B cell (primary cell): ENCODE data around the gene GRB10. TPM values are rescaled to one million over a fixed set of nuclear protein-coding genes. Genes with fewer than 3 reads are reported as not detected.

ENCODE experiments used
- ATAC-seq: fragments of 200-7000 bp; cut with Tn5 transposase; one replicate; pipeline ENCODE4 v1.10.0; 2021; ENCODE audit warnings: low read depth, mild to moderate bottlenecking, moderate number of reproducible peaks, moderate library complexity
- CTCF ChIA-PET: fragments of 350-600 bp; sonication (Branson Sonifier 250); formaldehyde crosslinking; loops from one replicate; lab custom pipeline; 2021; ENCODE audit warnings: antibody characterized with exemption, inconsistent platforms; lab: Charles Lee
- POLR2A ChIA-PET: fragments of 350-600 bp; sonication (Branson Sonifier 250); formaldehyde crosslinking; loops from one replicate; lab custom pipeline; 2021; ENCODE audit warnings: antibody characterized with exemption; lab: Charles Lee
- DNase-seq: peaks from one replicate; pipeline ENCODE4 v3.0.0; 2013
- H2AFZ ChIP-seq: 2 replicates; pipeline ENCODE4 v1.6.1; 2012; ENCODE audit warnings: mild to moderate bottlenecking, low read depth, low read length; ENCODE audit not compliant: insufficient read depth, poor library complexity, severe bottlenecking
- H3K27ac ChIP-seq, 2 donors: 1 replicate in 1 of 2; 2 replicates in 1 of 2; pipeline ENCODE4 v1.5.1; 2012 to 2013; ENCODE audit warnings: low read length in 2 of 2, mild to moderate bottlenecking in 2 of 2, moderate library complexity in 1 of 2
- H3K27me3 ChIP-seq, 4 experiments: fragments of 200-600 bp in 1 of 4; sonication (generic) in 1 of 4; replicated peaks in 1 of 4; 1 replicate in 2 of 4; 2 replicates in 2 of 4; pipeline versions ENCODE4 v1.6.1 to v1.7.0; 2013 to 2016; ENCODE audit warnings: low read length in 3 of 4, mild to moderate bottlenecking in 2 of 4, mixed read lengths in 1 of 4, moderate library complexity in 1 of 4; ENCODE audit not compliant: insufficient read depth in 4 of 4, control insufficient read depth in 3 of 4; ENCODE audit errors: control extremely low read depth in 1 of 4
- H3K36me3 ChIP-seq, 2 experiments: replicated peaks in 1 of 2; 1 replicate in 1 of 2; 2 replicates in 1 of 2; pipeline versions ENCODE4 v1.6.1 to v1.7.1; 2013; ENCODE audit warnings: low read length in 1 of 2; ENCODE audit not compliant: insufficient read depth in 2 of 2, control insufficient read depth in 1 of 2; ENCODE audit errors: control extremely low read depth in 1 of 2, extremely low read depth in 1 of 2
- H3K4me1 ChIP-seq, 2 donors: fragments of 200-600 bp in 1 of 2; sonication (generic) in 1 of 2; 1 replicate in 1 of 2; 2 replicates in 1 of 2; pipeline versions ENCODE4 v1.5.1 to v1.6.1; 2013 to 2017; ENCODE audit warnings: low read length in 2 of 2; ENCODE audit not compliant: control insufficient read depth in 2 of 2, insufficient read depth in 2 of 2
- H3K4me2 ChIP-seq: replicated peaks from 2 replicates; pipeline ENCODE3; 2012; ENCODE audit warnings: mild to moderate bottlenecking, low read depth, low read length; ENCODE audit not compliant: poor library complexity, severe bottlenecking
- H3K4me3 ChIP-seq, 5 experiments: fragments of 200-600 bp in 1 of 5; sonication (generic) in 1 of 5; 1 replicate in 3 of 5; 2 replicates in 2 of 5; pipeline versions ENCODE4 v1.5.1 to v1.7.0; 2011 to 2016; ENCODE audit warnings: low read length in 4 of 5, mild to moderate bottlenecking in 4 of 5, low read depth in 2 of 5, control low read depth in 1 of 5, moderate library complexity in 1 of 5; ENCODE audit not compliant: insufficient read depth in 1 of 5; ENCODE audit errors: control extremely low read depth in 1 of 5, extremely low read depth in 1 of 5
- H3K79me2 ChIP-seq: fragments of 200-600 bp; sonication (generic); one replicate; pipeline ENCODE4 v1.6.0; 2016; ENCODE audit warnings: low read length; ENCODE audit not compliant: control insufficient read depth, insufficient read depth
- H3K9ac ChIP-seq: fragments of 200-600 bp; sonication (generic); 2 replicates; pipeline ENCODE4 v1.6.1; 2017; ENCODE audit warnings: mild to moderate bottlenecking, low read length, moderate library complexity
- H3K9me3 ChIP-seq, 3 donors: one replicate each; pipeline versions ENCODE4 v1.6.1 to v1.7.1; 2013; ENCODE audit warnings: low read length in 2 of 3; ENCODE audit not compliant: control insufficient read depth in 2 of 3, insufficient read depth in 1 of 3; ENCODE audit errors: control extremely low read depth in 1 of 3
- H4K20me1 ChIP-seq: 2 replicates; pipeline ENCODE4 v1.6.0; 2012; ENCODE audit warnings: mild to moderate bottlenecking, low read length; ENCODE audit not compliant: insufficient read depth, control insufficient read depth, poor library complexity, severe bottlenecking
- H3K27ac Mint-ChIP-seq: one replicate; pipeline ENCODE4 v1.8.0; 2021; ENCODE audit warnings: mixed read lengths
- H3K27me3 Mint-ChIP-seq: one replicate; pipeline ENCODE4 v1.8.0; 2021; ENCODE audit warnings: mixed read lengths
- H3K4me1 Mint-ChIP-seq: one replicate; pipeline ENCODE4 v1.8.0; 2021; ENCODE audit warnings: mixed read lengths
- H3K4me3 Mint-ChIP-seq: one replicate; pipeline ENCODE4 v1.8.0; 2021; ENCODE audit warnings: mixed read lengths
- H3K9me3 Mint-ChIP-seq: one replicate; pipeline ENCODE4 v1.8.0; 2022; ENCODE audit warnings: mixed read lengths; ENCODE audit not compliant: insufficient read depth
- CTCF ChIP-seq: fragments of 200-600 bp; IDR thresholded peaks from one replicate; pipeline ENCODE4 v1.8.0; 2022; ENCODE audit warnings: antibody characterized with exemption, mild to moderate bottlenecking
- EZH2 ChIP-seq: IDR thresholded peaks from 2 replicates; pipeline ENCODE4 v1.6.1; 2012; ENCODE audit warnings: borderline replicate concordance, low read depth, mild to moderate bottlenecking, moderate library complexity, low read length; ENCODE audit not compliant: insufficient read depth, poor library complexity, severe bottlenecking
- WGBS: methylation state at CpG from one replicate; pipeline ENCODE4 v1.1.5; 2013; ENCODE audit warnings: missing lambda C conversion rate; ENCODE audit not compliant: insufficient coverage; 5-methylcytosine and 5-hydroxymethylcytosine counted together
- intact Hi-C: fragments of 100-400 bp; cut with micrococcal nuclease; formaldehyde crosslinking; loops from one replicate; pipeline ENCODE4 v1.10.0; 2022
- polyA plus RNA-seq: library from polyadenylated mRNA; depleted of rRNA; stranded (reverse); fragments of >200 nt; gene quantifications from 2 replicates; pipeline ENCODE4 v1.2.3, GENCODE V29; 2012
- total RNA-seq, 2 donors: library from RNA; stranded (reverse); fragments of 120-200 nt in 1 of 2; gene quantifications; 1 replicate in 1 of 2; 2 replicates in 1 of 2; pipeline versions ENCODE4 v1.2.3 to v1.2.4, GENCODE V29; 2013 to 2022

Gene GRB10
- total and polyA plus RNA-seq, 2 donors (not counting 1 experiment from before 2014, with no cell fraction given): 0.04 TPM; not detected in 1

GRCh38 chr7:50730446-50731400 lies 52.0 kb downstream of the GRB10 start:
- Mint-ChIP-seq H3K4me1 (no peaks in the 10 kb centered on the region), H3K4me3 (no peak overlapping the region), H3K9me3 (no peaks in the 10 kb centered on the region), H3K27me3 (peaks cover 4% of the 10 kb centered on the region), H3K27ac (no peak overlapping the region)
- DNase-seq: no peak
- WGBS: 67% methylated on average over 11 of the region's 12 CpGs
- H3K9ac ChIP-seq: no peak overlapping the region
- ChIA-PET POLR2A (no interaction called here), CTCF (interaction anchor here (0.6 to 0.7 kb wide), 2 partner anchors 52 to 1176 kb away, joined by 4 read pairs; no protein-coding TSS in a partner anchor)
- no peaks in the 10 kb centered on the region for H4K20me1 ChIP-seq
- peak overlapping the region; percentile 5 for H2AFZ ChIP-seq
- TF ChIP-seq CTCF: no peak
- TF ChIP-seq EZH2: no peak
- no peaks in the 10 kb centered on the region for H3K27me3 ChIP-seq
- no peak overlapping the region for H3K4me3 ChIP-seq
- no peak for ATAC-seq
- no peaks in the 10 kb centered on the region for H3K36me3 ChIP-seq
- no peaks in the 10 kb centered on the region for H3K9me3 ChIP-seq
- no peak overlapping the region for H3K4me2 ChIP-seq
- intact Hi-C loops: no loop called here
- H3K27ac ChIP-seq: no peak overlapping the region
- H3K79me2 ChIP-seq: no peaks in the 10 kb centered on the region
- no peaks in the 10 kb centered on the region for H3K4me1 ChIP-seq

- 100% methylated on average over 2 of the region's 5 CpGs for WGBS
- CTCF ChIA-PET: interaction anchor here (0.6 kb wide), 1 partner anchor 1175 kb away, joined by 4 read pairs; no protein-coding TSS in a partner anchor
- POLR2A ChIA-PET: no interaction called here
These were observed 52.7 kb downstream of the GRB10 start for GRCh38 chr7:50729962-50730361.

More at GRCh38 chr7:50729962-50730361, 52.7 kb downstream of the GRB10 start:
- DNase-seq (no peak), ATAC-seq (no peak)
- Histone ChIP-seq H3K4me1 (no peaks in the 10 kb centered on the region), H3K9ac (no peak overlapping the region), H2AFZ (no peak overlapping the region), H3K27ac (no peak overlapping the region), H3K79me2 (no peaks in the 10 kb centered on the region), H3K9me3 (no peaks in the 10 kb centered on the region), H3K4me3 (no peak overlapping the region), H3K4me2 (no peak overlapping the region), H3K36me3 (no peaks in the 10 kb centered on the region), H3K27me3 (no peaks in the 10 kb centered on the region), H4K20me1 (no peaks in the 10 kb centered on the region)
- no peak for TF ChIP-seq CTCF
- no peak for TF ChIP-seq EZH2
- H3K9me3 Mint-ChIP-seq: no peaks in the 10 kb centered on the region
- H3K27me3 Mint-ChIP-seq: peaks cover 4% of the 10 kb centered on the region
- intact Hi-C loops: no loop called here
- no peak overlapping the region for H3K4me3 Mint-ChIP-seq
- no peak overlapping the region for H3K27ac Mint-ChIP-seq
- no peaks in the 10 kb centered on the region for H3K4me1 Mint-ChIP-seq
